GM18867 (cell line): Measurements from ENCODE around the gene C1orf50.

ENCODE experiments used
- ATAC-seq: cut with Tn5 transposase; IDR thresholded peaks from one replicate; pipeline ENCODE4 v1.9.1; 2021; ENCODE audit warnings: mild to moderate bottlenecking, moderate library complexity; ENCODE audit not compliant: unreplicated experiment

C1orf50 gene

GRCh38 chr1:42758641-42759040 lies 8.4 kb upstream of the C1orf50 start:
- ATAC-seq = no peak

GRCh38 chr1:42759114-42759513 lies 7.9 kb upstream of the C1orf50 start:
- no peak for ATAC-seq

- ATAC-seq = no peak
Measured at GRCh38 chr1:42761567-42761966, 5.5 kb upstream of the C1orf50 start.

GRCh38 chr1:42762269-42762668 lies 4.8 kb upstream of the C1orf50 start:
- no peak for ATAC-seq

DNA sequence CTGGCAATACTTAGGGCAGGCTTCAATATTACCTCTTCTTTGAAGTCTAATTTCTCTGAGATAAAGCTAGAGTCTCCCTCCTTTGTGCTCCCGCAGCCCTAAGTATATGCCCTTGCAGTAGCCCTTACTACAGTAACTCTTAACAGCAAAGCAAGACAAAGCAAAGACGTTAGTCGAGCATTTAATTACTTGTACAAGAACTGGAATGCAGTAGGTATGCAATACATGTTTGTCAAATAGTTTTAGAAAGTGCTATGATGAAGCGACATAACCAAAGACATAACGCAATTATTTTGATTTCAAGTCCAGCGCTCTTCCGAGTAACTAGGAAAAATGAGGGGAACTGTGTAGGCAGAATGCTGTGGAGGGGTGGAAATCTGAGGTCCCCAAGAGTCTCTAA lies 1.8 kb upstream of the C1orf50 start:
- no peak for ATAC-seq

DNA sequence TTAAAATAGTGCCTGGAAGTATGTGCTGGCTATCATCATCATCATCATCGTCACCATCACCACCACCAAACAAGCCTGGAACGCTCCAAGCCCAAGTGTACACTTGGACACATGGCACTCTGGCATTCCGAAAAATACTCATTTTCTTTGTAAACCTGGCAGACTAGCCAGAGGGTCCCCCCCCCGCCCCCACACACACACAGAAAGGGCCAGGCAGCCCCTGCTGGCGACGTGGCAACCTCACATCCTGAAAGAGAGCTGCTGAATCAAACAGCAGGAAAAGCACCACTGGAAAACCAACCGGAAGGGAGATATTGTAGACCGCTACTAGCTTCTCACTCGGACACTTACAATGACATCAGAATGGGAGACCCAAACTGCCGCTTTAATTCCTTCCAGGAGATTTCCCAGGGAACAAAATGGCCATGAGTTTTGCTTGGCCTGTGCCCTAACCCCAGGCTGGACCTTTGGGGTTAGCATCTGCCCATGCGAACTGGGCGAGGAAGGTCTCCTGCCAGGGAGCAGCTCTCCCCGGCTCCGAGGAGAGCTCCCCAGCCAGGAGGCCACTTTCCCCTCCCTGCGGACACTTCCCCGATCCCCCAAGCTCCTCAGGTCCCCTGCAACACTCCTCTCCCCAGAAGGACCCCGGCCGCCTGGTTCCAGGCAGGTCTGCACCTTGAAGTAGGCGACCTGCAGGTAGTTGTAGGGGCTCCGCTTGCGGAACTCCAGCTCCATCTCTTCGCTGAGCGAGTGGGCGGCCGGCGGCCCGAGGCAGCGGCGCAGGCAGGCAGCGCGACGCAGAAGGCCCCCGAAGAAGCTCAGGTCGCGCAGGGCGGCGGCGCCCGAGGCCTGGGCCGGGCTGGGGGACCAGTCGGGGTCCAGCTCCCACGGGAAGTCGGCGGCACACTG lies 963 bp upstream of the C1orf50 start:
- peak; percentile 19 for ATAC-seq

GRCh38 chr1:42767510-42768000 lies 506 bp downstream of the C1orf50 start:
- peak; percentile 32 for ATAC-seq

- no peak for ATAC-seq
Measured at GRCh38 chr1:42768172-42768571, 1.1 kb downstream of the C1orf50 start.

DNA sequence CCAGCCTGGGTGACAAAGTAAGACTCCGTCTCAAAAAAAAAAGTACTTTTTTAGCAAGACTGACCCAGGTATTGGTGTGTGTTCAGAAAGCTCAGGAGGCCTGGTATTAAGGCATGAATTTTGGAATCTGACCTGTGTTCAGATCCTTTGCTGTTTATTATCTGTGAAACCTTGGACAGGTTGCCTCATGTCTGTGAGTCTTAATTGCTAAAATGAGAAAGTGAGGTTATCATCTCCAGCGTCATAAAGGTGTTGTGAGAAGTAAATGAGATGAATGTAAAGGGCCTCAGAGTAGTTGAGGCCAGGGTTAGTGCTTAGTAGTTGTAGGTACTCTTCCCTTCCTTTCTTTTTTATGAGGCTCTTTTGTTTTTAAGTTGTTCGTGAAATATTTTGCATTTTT lies 2.8 kb downstream of the C1orf50 start:
- no peak for ATAC-seq

DNA sequence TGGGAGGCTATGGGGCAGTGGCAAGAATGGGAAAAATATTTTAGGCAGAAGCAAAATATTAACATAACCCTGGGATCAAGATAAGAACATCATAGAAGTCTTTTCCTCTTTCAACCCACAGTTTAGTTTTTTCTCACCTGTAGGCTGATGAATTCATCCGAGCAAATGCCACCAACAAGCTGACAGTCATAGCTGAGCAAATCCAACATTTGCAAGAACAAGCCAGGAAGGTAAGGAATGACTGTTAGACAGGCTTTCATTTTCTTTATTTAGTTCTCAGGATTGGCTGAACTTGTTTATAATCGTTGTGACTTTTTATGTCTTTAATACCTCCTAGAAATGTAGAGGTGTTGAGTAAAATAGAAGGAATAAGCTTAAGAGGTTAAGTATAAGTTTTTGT lies 6.4 kb downstream of the C1orf50 start:
- ATAC-seq = no peak

DNA sequence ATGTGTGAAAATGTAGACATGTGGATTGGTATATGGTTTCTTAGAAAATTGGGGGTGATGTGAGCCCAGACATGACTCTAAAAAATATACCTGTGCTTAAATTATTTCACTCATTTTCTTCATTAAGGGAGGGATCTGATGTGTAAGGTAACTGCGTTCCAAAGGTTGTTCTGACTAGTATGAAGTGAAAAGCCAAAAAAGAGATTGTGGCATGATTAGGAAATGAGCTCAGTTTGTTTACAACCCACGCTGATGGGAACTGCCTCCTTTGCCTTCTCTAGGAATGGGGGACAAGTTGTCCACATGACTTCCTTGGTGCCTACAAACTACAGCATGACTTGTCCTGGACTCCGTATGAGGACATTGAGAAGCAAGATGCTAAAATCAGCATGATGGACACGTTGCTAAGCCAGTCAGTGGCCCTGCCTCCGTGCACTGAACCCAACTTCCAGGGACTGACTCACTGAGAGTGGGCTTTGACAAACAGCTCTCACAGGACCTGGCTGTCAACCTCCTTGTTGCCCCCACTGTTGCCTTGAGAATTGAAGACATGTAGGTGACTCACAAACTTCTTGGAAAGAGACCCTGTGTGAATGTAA lies 8.0 kb downstream of the C1orf50 start:
- no peak for ATAC-seq

- ATAC-seq = no peak
Measured at GRCh38 chr1:42776502-42776901, 9.5 kb downstream of the C1orf50 start.

- no peak for ATAC-seq
Measured at GRCh38 chr1:42777852-42778251, 10.8 kb downstream of the C1orf50 start.

GRCh38 chr1:42779725-42780124 lies 12.7 kb downstream of the C1orf50 start:
- no peak for ATAC-seq

DNA sequence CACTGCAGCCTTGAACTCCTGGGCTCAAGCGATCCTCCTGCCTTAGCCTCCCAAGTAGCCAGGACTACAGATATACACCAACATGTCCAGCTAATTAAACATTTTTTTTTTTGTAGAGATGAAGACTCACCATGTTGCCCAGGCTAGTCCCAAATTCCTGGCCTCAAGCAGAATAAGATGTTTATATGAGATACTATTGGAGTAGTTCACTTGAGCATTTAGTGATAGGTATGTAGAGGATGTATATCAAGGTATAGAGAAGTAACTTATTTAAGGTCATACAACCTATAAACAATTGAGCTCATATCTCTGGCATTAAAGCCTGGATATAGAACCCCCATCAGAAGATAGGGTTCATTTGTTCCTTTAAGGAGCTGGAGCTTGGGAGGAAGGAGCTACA lies 13.1 kb downstream of the C1orf50 start:
- no peak for ATAC-seq

DNA sequence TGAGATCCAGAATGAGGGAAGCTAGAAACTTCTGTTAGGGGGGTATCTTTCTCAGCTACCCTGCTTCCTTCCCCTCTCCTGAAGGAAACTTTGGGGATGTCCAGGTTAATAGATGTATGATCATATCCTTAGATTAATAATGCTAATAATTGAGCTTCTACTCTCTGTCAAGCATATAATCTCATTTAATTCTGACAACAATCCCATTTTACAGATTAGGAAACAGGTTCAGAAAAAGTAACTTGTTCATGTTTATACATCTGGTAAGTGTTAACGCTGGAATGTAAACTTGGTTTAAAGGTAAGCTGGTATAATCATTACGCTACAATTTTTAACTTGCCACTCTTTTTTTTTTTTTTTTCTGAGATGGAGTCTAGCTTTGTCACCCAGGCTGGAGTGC lies 16.0 kb downstream of the C1orf50 start:
- no peak for ATAC-seq

- ATAC-seq = no peak
Measured at GRCh38 chr1:42784547-42784945, 17.5 kb downstream of the C1orf50 start.

DNA sequence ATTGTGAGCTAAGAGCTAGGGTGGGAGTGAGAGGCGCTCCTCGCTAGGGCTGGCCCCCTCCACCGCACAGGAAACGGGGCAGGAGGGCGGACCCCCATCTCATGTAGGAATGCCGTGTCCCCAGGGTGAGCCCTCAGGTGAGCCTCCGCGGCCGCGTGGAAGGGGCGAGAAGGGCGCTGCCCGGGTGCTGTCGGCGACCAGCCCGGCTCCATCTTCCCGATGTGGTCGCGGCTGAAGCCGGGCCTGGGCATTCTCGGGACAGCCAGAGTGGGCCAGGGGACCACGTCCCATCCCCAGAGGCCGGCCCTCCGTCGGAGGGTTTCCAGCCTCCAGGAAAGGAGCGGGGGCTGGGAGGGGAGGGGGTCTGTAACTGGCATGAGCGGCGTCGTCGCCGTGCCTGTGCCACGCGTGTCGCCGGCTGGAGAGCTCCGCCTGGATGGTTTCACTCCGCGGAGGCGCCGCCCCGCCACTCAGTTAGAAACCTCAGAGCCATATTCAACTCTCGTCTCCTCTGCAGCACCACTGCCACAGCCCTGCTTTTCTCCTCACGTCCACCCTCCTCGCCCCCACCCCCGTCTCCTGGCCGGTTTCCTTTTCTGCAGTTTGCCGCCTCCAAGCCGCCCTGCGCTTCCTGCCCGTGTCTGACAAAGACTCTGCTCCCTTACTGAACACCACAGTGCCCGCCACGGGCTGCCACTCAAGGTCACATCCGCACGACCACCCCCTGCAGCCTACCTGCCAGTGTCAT lies 18.1 kb downstream of the C1orf50 start, which contains the start of gene TMEM269:
TSS of gene TMEM269 (plus strand) at position 46 of the 748 bp plus-strand sequence. CDS start 4,903 bp downstream, outside the sequence.
- ATAC-seq = no peak

DNA sequence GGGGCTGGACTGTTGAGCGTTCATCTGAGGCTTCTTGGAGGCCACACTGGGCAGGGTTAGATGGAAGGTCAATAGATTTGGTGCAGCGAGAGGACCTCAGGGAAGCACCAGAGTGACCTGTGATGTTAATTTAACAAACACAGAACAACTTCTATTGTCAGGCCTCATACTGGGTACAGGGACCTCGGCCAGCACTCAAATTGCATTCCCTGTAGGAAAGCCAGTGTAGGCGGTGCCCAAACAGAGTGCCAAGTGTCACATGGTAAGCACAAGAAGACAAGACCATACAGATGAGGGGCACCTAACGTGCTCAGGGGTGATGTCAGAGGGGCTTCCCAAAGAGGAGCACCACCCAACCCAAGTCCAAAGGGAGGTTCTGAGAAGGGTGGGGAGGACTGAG lies 19.0 kb downstream of the C1orf50 start:
- ATAC-seq = no peak

- ATAC-seq = no peak
Measured at GRCh38 chr1:42788021-42788420, 21.0 kb downstream of the C1orf50 start.

- ATAC-seq = no peak
Measured at GRCh38 chr1:42793824-42794223, 26.8 kb downstream of the C1orf50 start.
